Activated naive CD4-positive, alpha-beta T cell treated with anti-CD3 and anti-CD28 coated beads, Interleukin-2, amount 50 U/mL, for 16 hours (primary cell): Measurements from ENCODE around the gene SNRNP48.

Source experiments
- DNase-seq: peaks from one replicate; pipeline ENCODE4 v3.0.0-alpha.2; 2020

SNRNP48 gene

GRCh38 chr6:7559651-7560385 lies 30.2 kb upstream of the SNRNP48 start:
- DNase-seq: no peak

GRCh38 chr6:7561153-7561964 lies 28.6 kb upstream of the SNRNP48 start:
- DNase-seq: no peak

- no peak for DNase-seq
Observed at GRCh38 chr6:7562769-7563168, 27.2 kb upstream of the SNRNP48 start.

GRCh38 chr6:7566107-7566506 lies 23.9 kb upstream of the SNRNP48 start:
- DNase-seq: no peak

- no peak for DNase-seq
Observed at GRCh38 chr6:7566617-7567173, 23.3 kb upstream of the SNRNP48 start.

GRCh38 chr6:7568021-7568420 lies 22.0 kb upstream of the SNRNP48 start:
- DNase-seq: no peak

- no peak for DNase-seq
Observed at GRCh38 chr6:7569082-7569481, 20.9 kb upstream of the SNRNP48 start.

GRCh38 chr6:7572213-7572943 lies 17.6 kb upstream of the SNRNP48 start:
- DNase-seq: no peak

GRCh38 chr6:7574500-7574899 lies 15.5 kb upstream of the SNRNP48 start:
- no peak for DNase-seq

- DNase-seq: no peak
Observed at GRCh38 chr6:7578516-7578915, 11.5 kb upstream of the SNRNP48 start.

- DNase-seq: no peak
Observed at GRCh38 chr6:7578931-7579330, 11.1 kb upstream of the SNRNP48 start.

GRCh38 chr6:7579851-7580250 lies 10.1 kb upstream of the SNRNP48 start:
- DNase-seq: no peak

- no peak for DNase-seq
Observed at GRCh38 chr6:7580537-7580926, 9.5 kb upstream of the SNRNP48 start.

- no peak for DNase-seq
Observed at GRCh38 chr6:7580927-7581618, 8.9 kb upstream of the SNRNP48 start.

GRCh38 chr6:7585287-7585930 lies 4.6 kb upstream of the SNRNP48 start:
- DNase-seq: no peak

- no peak for DNase-seq
Observed at GRCh38 chr6:7587631-7588100, 2.3 kb upstream of the SNRNP48 start.

- DNase-seq: no peak
Observed at GRCh38 chr6:7588506-7588905, 1.5 kb upstream of the SNRNP48 start.

- DNase-seq: no peak
Observed at GRCh38 chr6:7589221-7589620, 777 bp upstream of the SNRNP48 start.

- DNase-seq: no peak
Observed at GRCh38 chr6:7590918-7591302, 912 bp downstream of the SNRNP48 start.

- no peak for DNase-seq
Observed at GRCh38 chr6:7591770-7592169, 1.8 kb downstream of the SNRNP48 start.

- DNase-seq: no peak
Observed at GRCh38 chr6:7593229-7593628, 3.2 kb downstream of the SNRNP48 start.

- DNase-seq: no peak
Observed at GRCh38 chr6:7594579-7595125, 4.7 kb downstream of the SNRNP48 start.
